NCI-H1930 (cell line): ENCODE results near the gene A4GALT.
"Not testable (repeated sequence)": the region's sequence is repeated elsewhere in the genome, so short reads cannot be mapped to it uniquely, and the experiment has no call there.

ENCODE experiments used
- DNase-seq, 2 experiments: peaks; one replicate each; lab custom pipeline; 2025; lab: John Stamatoyannopoulos, UW

A4GALT gene

DNA sequence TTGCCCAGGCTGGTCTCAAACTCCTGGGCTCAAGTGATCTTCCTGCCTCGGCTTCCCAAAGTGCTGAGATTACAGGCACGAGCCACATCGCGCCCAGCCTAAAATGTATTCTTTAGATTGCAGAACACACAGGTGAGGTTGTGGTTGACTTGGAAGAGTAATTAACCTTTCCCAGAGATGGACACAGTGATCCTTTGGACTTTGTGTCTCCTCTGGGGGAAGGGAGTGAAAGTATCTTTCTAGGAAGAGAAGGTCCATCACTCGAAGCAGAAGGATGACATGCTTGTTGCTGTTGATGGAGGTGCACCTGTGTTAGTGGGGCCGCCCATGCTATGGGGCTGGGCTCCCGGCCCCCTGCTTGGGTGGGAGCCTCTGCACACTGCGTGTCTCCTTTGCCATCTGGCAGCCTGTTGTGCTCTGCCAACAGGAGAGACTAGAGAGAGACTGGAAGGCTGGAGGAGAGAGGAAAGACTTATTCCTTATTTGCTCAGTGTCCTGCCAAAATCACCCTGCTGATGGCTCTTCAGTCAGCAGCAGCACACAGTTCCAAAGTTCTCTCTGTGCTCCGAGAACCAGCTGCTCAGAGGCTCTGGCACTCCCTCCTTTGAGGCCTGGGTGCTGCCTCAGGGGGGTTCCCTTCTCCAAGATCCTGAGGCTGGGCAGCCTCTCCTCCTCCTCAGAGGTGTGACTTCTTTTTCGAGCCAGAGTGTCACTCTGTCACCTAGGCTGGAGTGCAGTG is 38.4 kb downstream of the A4GALT start:
- no peak for DNase-seq

GRCh38 chr22:42680648-42681047 is 40.0 kb downstream of the A4GALT start:
- DNase-seq, result no peak

DNA sequence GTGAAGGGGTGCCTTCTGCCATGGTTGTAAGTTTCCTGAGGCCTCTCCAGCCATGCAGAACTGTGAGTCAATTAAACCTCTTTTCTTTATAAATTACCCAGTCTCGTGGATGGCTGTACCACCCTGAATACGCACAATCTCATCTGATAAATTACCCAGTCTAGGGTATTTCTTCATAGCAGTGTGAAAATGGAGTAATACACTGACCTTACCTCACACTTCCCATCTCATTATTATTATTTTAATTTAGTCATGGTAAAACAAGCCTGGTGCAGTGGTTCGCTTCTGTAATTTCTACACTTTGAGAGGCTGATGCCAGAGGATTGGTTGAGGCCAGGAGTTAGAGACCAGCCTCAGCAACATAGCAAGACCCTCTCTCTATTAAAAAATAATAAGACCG is 41.0 kb downstream of the A4GALT start:
- DNase-seq, result no peak

DNA sequence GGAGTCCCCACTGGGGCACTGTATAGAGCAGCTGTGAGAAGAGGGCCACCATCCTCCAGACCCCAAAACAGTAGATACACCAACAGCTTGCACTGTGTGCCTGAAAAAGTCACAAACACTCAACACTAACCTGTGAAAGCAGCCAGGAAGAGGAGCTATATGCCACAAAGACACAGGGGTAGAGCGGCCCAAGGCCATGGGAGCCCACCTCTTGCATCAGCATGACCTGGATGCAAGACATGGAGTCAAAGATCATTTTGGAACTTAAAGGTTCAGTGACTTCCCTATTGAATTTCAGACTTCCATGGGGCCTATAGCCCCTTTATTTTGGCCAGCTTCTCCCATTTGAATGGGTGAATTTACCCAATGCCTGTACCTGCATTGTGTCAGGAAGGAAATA is 41.8 kb downstream of the A4GALT start:
- no peak for DNase-seq

DNA sequence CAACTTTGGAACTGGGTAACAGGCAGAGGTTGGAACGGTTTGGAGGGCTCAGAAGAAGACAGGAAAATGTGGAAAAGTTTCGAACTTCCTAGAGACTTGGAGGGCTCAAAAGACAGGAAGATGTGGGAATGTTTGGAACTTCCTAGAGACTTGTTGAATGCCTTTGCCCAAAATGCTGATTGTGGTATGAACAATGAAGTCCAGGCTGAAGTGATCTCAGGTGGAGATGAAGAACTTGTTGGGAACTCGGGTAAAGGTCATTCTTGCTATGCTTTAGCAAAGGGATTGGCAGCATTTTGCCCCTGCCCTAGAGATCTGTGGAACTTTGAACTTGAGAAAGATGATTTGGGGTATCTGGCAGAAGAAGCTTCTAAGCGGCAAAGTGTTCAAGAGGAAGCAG is 42.7 kb downstream of the A4GALT start:
- DNase-seq, result not testable (repeated sequence)

DNA sequence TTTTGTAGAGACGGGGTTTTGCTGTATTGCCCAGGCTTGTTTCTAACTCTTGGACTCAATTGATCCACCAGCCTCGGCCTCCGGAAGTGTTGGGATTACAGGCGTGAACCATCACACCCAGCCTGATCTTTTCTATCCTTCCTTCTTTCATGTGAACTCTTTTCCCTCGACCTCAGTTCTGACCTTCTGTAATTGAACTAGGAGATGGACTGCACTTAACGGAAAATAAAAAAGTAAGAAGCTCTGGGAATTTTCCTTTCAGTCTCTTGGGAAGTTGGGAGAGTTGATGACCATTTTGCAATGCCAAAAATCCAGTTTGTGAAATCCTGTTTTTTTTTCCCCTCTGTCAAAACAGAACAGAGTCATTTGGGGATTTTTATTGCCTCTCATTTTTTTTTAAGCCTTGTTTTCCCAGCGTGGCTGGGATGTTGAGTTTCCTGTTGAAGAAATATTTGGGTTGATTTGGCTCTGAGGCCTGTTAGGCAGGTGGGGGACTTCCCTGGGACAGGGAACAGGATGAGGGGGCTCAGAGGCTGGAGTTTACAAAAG is 44.5 kb downstream of the A4GALT start:
- DNase-seq, result no peak

DNA sequence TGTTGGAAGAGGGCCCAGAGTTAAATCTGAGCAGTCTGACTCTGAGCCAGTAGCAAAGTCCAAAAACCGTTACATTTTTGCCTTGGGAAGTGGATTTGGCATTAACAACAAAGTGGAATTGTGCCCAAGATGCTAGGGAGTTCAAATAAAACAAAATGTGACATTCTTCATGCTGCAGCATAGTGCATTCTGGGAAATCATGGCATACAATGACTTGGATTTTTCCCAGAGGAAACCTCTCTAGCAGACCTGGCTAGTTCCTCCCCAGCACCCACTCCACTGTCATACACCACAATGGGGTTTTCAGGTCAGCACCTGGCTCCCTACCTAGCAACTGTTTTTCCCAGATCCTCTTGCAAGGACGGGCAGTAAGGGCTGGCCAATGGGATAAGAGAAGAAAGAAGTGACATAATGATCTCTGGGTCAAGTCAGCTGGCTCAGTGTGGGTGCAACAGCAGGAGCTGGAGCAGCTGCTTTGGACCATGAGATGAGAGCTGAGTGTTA is 46.7 kb downstream of the A4GALT start:
- DNase-seq, result no peak

GRCh38 chr22:42673071-42673470 is 47.6 kb downstream of the A4GALT start:
- not testable (repeated sequence) for DNase-seq

- DNase-seq, result no peak
These were observed 49.6 kb downstream of the A4GALT start for GRCh38 chr22:42670921-42671709.

GRCh38 chr22:42670046-42670445 is 50.6 kb downstream of the A4GALT start:
- no peak for DNase-seq

DNA sequence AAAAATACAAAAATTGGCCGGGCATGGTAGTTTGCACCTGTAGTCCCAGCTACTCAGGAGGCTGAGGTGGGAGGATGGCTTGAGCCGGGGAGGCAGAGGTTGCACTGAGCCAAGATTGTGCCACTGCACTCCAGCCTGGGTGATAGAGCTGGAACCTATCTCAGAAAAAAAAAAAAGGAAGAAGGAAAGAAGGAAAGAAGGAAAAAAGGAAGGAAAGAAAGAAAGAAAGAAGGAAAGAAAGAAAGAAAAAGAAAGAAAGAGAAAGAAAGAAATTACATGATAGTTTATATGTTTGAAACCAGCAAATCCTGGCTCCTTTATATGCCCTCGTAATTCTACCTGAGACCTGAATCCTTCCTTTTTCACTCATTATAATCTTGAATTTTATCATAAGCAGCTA is 54.3 kb downstream of the A4GALT start:
- DNase-seq, result not testable (repeated sequence)

DNA sequence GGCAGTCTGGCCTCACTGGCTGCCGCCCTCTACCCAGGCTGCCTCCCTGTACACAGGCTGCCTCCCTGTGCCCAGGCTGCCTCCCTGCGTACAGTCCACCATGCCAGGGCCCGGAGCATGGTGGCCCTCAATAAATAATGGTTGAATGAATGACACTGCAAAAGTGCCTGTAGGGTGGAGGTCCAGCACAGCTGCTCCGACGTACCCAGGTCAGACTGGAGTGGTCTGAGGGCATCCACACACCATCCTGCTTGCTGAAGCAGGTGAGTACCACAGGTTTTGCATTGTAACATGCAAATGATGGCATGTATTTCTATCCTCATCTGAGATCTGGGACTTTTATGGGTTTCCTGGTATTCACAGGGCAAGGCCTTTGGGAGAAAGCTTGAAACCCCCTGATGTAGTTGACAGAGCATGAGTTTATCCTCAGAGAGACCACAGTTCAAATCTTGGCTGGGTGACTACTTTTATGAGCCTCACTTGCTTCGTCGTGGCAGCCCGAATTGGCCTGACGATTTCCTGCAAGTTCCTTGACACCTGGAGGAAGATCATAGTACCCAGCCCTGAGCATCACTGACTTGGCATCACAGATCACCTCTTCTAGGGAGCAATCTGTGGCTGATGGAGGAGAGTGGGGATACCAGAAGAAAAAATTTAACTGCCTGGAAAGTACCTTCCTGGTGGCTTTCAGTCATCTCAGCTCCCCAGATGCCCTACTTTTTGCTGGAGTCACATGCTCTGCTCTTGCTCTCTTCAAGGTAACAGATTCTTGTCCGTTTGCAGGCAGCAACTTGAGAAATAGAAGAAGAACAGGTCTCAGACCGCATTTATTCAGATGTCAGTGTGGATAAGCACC is 55.5 kb downstream of the A4GALT start:
- no peak for DNase-seq

DNA sequence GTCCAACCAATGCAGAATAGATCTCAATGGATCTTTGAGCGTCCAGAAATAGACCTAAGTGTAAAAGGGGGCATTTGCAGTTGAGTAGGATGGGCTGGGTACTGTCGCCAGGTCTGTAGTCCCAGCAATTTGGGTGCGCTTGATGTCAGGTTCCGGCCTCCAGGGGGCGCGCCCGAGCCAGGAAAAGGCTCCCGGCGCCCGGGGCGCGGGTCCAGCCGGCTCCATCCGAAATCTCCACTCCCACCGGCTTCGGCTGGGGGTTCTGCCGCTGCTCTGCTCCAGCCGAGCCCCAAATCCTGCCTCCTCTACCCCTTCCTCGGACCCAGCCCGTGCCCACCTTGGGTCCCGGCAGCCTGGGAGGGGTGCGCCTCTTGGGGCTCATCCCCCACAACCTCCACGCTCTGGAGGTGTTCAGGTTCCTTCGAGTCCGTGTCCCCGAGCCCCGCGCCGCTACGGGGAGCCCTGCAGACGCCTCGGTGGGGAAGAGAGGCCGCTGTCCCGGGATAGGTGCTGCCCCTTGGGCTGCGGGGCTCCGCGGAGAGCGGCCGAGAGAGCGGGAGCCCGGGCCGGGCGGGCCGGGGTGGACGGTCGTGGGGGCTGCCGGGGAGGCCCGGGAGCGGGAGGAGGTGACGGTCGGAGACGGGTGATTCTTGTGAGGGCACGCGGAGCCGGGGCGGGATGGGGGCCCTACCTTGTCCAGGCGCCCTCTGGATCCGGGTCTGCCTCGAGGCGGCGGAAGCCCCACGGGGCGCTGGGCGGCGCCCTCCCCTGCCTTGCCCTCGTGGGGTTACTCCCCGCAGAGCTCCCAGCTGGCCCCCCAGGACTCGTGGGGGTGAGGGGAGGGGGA is 58.5 kb downstream of the A4GALT start:
- DNase-seq, result peak; percentile 52 to 69

DNA sequence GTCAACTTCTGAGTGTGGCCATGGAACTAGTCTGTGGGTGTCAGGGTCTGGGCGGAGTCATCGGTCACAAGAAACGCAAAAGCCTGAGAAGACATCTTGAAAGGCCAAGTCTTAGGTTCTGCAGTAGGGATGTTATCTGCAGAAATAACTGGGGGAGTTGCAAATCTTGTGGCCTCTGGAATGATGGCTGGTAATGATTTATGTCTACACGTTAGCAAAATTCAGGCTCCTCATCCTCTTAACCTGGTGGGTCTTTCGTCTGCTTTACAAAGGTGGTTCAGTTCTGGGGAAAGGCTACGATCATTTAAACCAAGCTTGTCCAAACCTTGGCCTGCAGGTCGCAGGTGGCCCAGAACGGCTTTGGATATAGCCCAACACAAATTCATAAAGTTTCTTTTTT is 64.1 kb downstream of the A4GALT start:
- no peak for DNase-seq

GRCh38 chr22:42655693-42656092 is 65.0 kb downstream of the A4GALT start:
- DNase-seq, result no peak

GRCh38 chr22:42654436-42655073 is 66.1 kb downstream of the A4GALT start:
- DNase-seq, result no peak

DNA sequence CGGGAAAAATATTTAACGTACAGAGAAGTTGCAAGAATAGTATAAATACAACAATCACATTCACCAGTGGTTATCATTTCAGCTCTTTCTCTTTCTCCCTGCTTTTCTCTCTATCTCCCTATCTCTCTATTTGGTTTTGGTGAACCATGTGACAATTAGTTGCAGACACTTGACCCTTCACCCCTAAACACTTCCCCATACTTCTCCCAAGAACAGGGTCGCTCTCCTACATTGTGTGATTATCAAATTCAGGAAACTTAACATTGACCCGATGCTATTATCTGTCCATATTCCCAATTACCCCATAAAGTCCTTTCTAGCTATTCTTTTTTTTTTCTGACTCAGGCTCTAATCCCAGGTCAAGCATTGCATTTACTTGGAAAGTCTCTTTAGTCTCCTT is 66.7 kb downstream of the A4GALT start:
- DNase-seq, result no peak

- DNase-seq, result no peak
These were observed 69.5 kb downstream of the A4GALT start for GRCh38 chr22:42651134-42651533.

GRCh38 chr22:42649246-42650099 is 71.2 kb downstream of the A4GALT start, which contains the start of gene CYB5R3:
CYB5R3 (minus strand) TSS chr22:42649392; CDS start chr22:42649315, 77 bp downstream.
- DNase-seq, result peak; percentile 73 to 80
